ENCODE results near the gene STAT3. TPM values are rescaled to one million over a fixed set of nuclear protein-coding genes. Genes with fewer than 3 reads are reported as not detected.
"Not testable (repeated sequence)": the region's sequence is repeated elsewhere in the genome, so short reads cannot be mapped to it uniquely, and the experiment has no call there.

The STAT3 gene
- polyA plus RNA-seq, 1 of the 3 experiments (the other 2 are of a cell fraction): 35.7 TPM

DNA sequence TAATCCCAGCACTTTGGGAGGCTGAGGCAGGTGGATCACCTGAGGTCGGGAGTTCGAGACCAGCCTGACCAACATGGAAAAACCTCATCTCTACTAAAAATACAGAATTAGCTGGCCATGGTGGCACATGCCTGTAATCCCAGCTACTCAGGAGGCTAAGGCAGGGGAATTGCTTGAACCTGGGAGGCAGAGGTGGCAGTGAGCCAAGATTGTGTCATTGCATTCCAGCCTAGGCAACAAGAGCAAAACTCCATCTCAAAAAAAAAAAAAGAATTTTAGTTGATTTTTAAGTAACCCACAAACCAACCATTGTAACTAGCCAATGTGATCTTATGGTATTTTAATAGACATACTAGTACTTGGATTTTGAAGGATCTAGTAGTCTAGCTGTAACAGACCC is 27.9 kb downstream of the STAT3 start:
- Histone ChIP-seq H3K4me1 (ENCODE audit: control insufficient read depth in 1 of 2, insufficient read depth in 2 of 2, low read depth in 1 of 2, low read length in 1 of 2) (peaks cover 13 to 19% of the 10 kb centered on the region in 2 experiments; a peak in 2 of 4 replicates), H3F3A (replicated peaks; ENCODE audit: insufficient read depth) (peaks cover 35% of the 10 kb centered on the region), H4K20me1 (ENCODE audit: insufficient read depth) (peaks cover 72% of the 10 kb centered on the region), H3K27ac (ENCODE audit: low read depth in 2 of 2, low read length in 1 of 2) (0 out of 4 replicates have a peak overlapping the region, but pooled peaks of 1 of the 2 experiments have one; percentile 9), H3K79me2 (ENCODE audit: insufficient read depth) (peaks cover 94% of the 10 kb centered on the region)
- POLR2A ChIA-PET; DNase-seq; H3K4me3 ChIP-seq (ENCODE audit: low read depth in 2 of 2, low read length in 1 of 2); H3K4me2 ChIP-seq; H3K9me2 ChIP-seq; H2AFZ ChIP-seq (ENCODE audit: low read depth); H3K9me3 ChIP-seq; H3K36me3 ChIP-seq (replicated peaks in 1 of 2; ENCODE audit: control insufficient read depth in 1 of 2, insufficient read depth in 2 of 2, low read length in 1 of 2); H3K9ac ChIP-seq; H3K27me3 ChIP-seq (ENCODE audit: insufficient read depth): not testable (repeated sequence)
- peak; percentile 51; the same call in 1 of the 2 replicates for TF ChIP-seq NFIC (IDR thresholded peaks at IDR 0.05; ENCODE audit: borderline replicate concordance)
- CTCF ChIA-PET: interaction anchor here (2.5 kb wide), 1 partner anchor 38 kb away, joined by 8 read pairs; no protein-coding TSS in a partner anchor
- 100% methylated on average over 2 of the region's 2 CpGs for WGBS (ENCODE audit: low lambda C conversion rate)

DNA sequence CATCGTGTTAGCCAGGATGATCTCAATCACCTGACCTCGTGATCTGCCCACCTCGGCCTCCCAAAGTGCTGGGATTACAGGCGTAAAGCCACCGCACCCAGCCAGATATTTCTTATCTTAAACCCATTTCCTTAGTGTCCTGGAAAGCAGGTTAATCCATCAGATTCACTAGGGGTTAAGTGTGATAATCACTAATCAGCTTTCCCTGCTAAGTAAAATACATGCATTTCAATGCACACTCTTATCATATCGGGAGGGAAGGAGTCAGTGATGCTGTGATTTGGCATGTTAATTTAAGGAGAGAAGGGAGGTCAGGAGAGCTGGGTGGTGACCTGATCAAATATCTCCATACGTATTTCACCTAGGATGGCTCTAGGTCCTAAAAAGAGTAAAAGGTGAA is 29.1 kb downstream of the STAT3 start:
- peaks cover 13 to 19% of the 10 kb centered on the region in 2 experiments; a peak in 2 of 4 replicates for H3K4me1 ChIP-seq (ENCODE audit: control insufficient read depth in 1 of 2, insufficient read depth in 2 of 2, low read depth in 1 of 2, low read length in 1 of 2)
- H3K27ac ChIP-seq (ENCODE audit: low read depth in 2 of 2, low read length in 1 of 2): no peak overlapping the region
- TF ChIP-seq GATA2 (CRISPR knock-in tag; IDR thresholded peaks at IDR 0.05): no peak
- TF ChIP-seq, protein P1, sequence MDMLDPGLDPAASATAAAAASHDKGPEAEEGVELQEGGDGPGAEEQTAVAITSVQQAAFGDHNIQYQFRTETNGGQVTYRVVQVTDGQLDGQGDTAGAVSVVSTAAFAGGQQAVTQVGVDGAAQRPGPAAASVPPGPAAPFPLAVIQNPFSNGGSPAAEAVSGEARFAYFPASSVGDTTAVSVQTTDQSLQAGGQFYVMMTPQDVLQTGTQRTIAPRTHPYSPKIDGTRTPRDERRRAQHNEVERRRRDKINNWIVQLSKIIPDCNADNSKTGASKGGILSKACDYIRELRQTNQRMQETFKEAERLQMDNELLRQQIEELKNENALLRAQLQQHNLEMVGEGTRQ (IDR thresholded peaks at IDR 0.05; ENCODE audit: borderline replicate concordance, low read depth, low read length): no peak
- no peak for TF ChIP-seq NFIC (IDR thresholded peaks at IDR 0.05; ENCODE audit: borderline replicate concordance)
- no peak for TF ChIP-seq YY1 (IDR thresholded peaks at IDR 0.05; ENCODE audit: low read depth)
- TF ChIP-seq MEF2A (IDR thresholded peaks at IDR 0.05; ENCODE audit: borderline replicate concordance, low read depth): no peak
- TF ChIP-seq SMC3 (IDR thresholded peaks at IDR 0.05; ENCODE audit: low read depth, low read length): no peak
- TF ChIP-seq, protein P2, sequence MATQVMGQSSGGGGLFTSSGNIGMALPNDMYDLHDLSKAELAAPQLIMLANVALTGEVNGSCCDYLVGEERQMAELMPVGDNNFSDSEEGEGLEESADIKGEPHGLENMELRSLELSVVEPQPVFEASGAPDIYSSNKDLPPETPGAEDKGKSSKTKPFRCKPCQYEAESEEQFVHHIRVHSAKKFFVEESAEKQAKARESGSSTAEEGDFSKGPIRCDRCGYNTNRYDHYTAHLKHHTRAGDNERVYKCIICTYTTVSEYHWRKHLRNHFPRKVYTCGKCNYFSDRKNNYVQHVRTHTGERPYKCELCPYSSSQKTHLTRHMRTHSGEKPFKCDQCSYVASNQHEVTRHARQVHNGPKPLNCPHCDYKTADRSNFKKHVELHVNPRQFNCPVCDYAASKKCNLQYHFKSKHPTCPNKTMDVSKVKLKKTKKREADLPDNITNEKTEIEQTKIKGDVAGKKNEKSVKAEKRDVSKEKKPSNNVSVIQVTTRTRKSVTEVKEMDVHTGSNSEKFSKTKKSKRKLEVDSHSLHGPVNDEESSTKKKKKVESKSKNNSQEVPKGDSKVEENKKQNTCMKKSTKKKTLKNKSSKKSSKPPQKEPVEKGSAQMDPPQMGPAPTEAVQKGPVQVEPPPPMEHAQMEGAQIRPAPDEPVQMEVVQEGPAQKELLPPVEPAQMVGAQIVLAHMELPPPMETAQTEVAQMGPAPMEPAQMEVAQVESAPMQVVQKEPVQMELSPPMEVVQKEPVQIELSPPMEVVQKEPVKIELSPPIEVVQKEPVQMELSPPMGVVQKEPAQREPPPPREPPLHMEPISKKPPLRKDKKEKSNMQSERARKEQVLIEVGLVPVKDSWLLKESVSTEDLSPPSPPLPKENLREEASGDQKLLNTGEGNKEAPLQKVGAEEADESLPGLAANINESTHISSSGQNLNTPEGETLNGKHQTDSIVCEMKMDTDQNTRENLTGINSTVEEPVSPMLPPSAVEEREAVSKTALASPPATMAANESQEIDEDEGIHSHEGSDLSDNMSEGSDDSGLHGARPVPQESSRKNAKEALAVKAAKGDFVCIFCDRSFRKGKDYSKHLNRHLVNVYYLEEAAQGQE (IDR thresholded peaks at IDR 0.05; ENCODE audit: low read depth, low read length): no peak
- TF ChIP-seq, protein P3, sequence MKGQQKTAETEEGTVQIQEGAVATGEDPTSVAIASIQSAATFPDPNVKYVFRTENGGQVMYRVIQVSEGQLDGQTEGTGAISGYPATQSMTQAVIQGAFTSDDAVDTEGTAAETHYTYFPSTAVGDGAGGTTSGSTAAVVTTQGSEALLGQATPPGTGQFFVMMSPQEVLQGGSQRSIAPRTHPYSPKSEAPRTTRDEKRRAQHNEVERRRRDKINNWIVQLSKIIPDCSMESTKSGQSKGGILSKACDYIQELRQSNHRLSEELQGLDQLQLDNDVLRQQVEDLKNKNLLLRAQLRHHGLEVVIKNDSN (IDR thresholded peaks at IDR 0.05; ENCODE audit: borderline replicate concordance, low read depth): no peak
- TF ChIP-seq TEAD4 (IDR thresholded peaks at IDR 0.05; ENCODE audit: borderline replicate concordance, insufficient read depth): no peak
- TF ChIP-seq POLR2AphosphoS5 (IDR thresholded peaks at IDR 0.05; ENCODE audit: low read depth, low read length): no peak
- TF ChIP-seq RXRA (IDR thresholded peaks at IDR 0.05; ENCODE audit: borderline replicate concordance, low read depth): no peak
- TF ChIP-seq, protein P4, sequence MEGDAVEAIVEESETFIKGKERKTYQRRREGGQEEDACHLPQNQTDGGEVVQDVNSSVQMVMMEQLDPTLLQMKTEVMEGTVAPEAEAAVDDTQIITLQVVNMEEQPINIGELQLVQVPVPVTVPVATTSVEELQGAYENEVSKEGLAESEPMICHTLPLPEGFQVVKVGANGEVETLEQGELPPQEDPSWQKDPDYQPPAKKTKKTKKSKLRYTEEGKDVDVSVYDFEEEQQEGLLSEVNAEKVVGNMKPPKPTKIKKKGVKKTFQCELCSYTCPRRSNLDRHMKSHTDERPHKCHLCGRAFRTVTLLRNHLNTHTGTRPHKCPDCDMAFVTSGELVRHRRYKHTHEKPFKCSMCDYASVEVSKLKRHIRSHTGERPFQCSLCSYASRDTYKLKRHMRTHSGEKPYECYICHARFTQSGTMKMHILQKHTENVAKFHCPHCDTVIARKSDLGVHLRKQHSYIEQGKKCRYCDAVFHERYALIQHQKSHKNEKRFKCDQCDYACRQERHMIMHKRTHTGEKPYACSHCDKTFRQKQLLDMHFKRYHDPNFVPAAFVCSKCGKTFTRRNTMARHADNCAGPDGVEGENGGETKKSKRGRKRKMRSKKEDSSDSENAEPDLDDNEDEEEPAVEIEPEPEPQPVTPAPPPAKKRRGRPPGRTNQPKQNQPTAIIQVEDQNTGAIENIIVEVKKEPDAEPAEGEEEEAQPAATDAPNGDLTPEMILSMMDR (IDR thresholded peaks at IDR 0.05): no peak
- TF ChIP-seq CHD2 (IDR thresholded peaks at IDR 0.05; ENCODE audit: low read length, partially characterized antibody): no peak
- H4K20me1 ChIP-seq (ENCODE audit: insufficient read depth): peaks cover 74% of the 10 kb centered on the region
- DNase-seq: no peak
- 97% methylated on average over 7 of the region's 7 CpGs for WGBS (ENCODE audit: low lambda C conversion rate)
- H3K9ac ChIP-seq: no peak overlapping the region
- no peaks in the 10 kb centered on the region for H3K9me2 ChIP-seq
- POLR2A ChIA-PET: no interaction called here
- H3K4me3 ChIP-seq (ENCODE audit: low read depth in 2 of 2, low read length in 1 of 2): no peak overlapping the region
- no peak overlapping the region for H3K4me2 ChIP-seq
- CTCF ChIA-PET: interaction anchor here (1.1 to 2.2 kb wide), 5 partner anchors 14 to 48 kb away, joined by 3 to 7 read pairs (median 5); no protein-coding TSS in a partner anchor
- H2AFZ ChIP-seq (ENCODE audit: low read depth): no peak overlapping the region
- peaks cover 97% of the 10 kb centered on the region for H3K79me2 ChIP-seq (ENCODE audit: insufficient read depth)
- no peaks in the 10 kb centered on the region for H3K9me3 ChIP-seq
- H3F3A ChIP-seq (replicated peaks; ENCODE audit: insufficient read depth): peaks cover 33% of the 10 kb centered on the region
- no peaks in the 10 kb centered on the region for H3K27me3 ChIP-seq (ENCODE audit: insufficient read depth)
- peaks cover 0 to 6% of the 10 kb centered on the region in 2 experiments for H3K36me3 ChIP-seq (replicated peaks in 1 of 2; ENCODE audit: control insufficient read depth in 1 of 2, insufficient read depth in 2 of 2, low read length in 1 of 2)
